PC-3 (cell line): ENCODE measurements around the gene ZNF764.

Experiments used
- EZH2 ChIP-seq: fragments of 300-600 bp; sonication (generic); IDR thresholded peaks from one replicate; pipeline ENCODE4 v1.6.1; 2017; ENCODE audit warnings: antibody characterized with exemption, mild to moderate bottlenecking, low read length; ENCODE audit not compliant: unreplicated experiment
- TF ChIP-seq, protein P1 (sequence below): fragments of 300-600 bp; sonication (generic); conservative IDR thresholded peaks from 2 replicates; pipeline ENCODE4 v1.5.1; 2017; ENCODE audit warnings: antibody characterized with exemption, low read depth, mild to moderate bottlenecking, low read length

DNA sequence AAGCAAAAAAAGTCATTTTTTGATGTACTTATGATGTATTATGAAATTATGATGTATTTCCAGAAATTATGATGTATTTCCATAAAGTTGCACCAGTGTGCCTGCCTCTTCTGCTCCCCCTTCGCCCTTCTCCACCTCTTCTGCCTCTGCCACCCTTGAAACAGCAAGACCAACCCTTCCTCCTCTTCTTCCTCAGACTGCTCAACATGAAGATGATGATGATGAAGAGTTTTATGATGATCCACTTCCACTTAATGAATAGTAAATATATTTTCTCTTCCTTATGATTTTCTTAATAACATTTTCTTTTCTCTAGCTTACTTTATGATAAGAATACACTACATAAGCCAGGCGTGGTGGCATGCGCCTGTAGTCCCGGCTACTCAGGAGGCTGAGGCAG lies 34.7 kb upstream of the ZNF764 start:
- TF ChIP-seq, protein P1, sequence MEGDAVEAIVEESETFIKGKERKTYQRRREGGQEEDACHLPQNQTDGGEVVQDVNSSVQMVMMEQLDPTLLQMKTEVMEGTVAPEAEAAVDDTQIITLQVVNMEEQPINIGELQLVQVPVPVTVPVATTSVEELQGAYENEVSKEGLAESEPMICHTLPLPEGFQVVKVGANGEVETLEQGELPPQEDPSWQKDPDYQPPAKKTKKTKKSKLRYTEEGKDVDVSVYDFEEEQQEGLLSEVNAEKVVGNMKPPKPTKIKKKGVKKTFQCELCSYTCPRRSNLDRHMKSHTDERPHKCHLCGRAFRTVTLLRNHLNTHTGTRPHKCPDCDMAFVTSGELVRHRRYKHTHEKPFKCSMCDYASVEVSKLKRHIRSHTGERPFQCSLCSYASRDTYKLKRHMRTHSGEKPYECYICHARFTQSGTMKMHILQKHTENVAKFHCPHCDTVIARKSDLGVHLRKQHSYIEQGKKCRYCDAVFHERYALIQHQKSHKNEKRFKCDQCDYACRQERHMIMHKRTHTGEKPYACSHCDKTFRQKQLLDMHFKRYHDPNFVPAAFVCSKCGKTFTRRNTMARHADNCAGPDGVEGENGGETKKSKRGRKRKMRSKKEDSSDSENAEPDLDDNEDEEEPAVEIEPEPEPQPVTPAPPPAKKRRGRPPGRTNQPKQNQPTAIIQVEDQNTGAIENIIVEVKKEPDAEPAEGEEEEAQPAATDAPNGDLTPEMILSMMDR, result no peak
- TF ChIP-seq EZH2, result no peak
